Measurements from ENCODE around the gene ARHGEF12.

- TF ChIP-seq CTCF (IDR thresholded peaks at IDR 0.05) (no peak), POLR2A (IDR thresholded peaks at IDR 0.05) (no peak)
These were observed 175.9 kb downstream of the ARHGEF12 start for GRCh38 chr11:120511820-120512738.
